GM12878 (cell line): ENCODE data around the gene GLI2. TPM values are rescaled to one million over a fixed set of nuclear protein-coding genes. Genes with fewer than 3 reads are reported as not detected.

ENCODE experiments used
- BHLHE40 ChIP-seq, 2 experiments: fragments of 450-650 bp in 1 of 2; IDR thresholded peaks; 2 replicates each; pipeline ENCODE4 v1.6.1; 2011 to 2017; ENCODE audit warnings: low read depth in 2 of 2, borderline replicate concordance in 1 of 2, improper control_type of control experiment in 1 of 2, low read length in 1 of 2, mild to moderate bottlenecking in 1 of 2
- HDAC6 ChIP-seq: fragments of 200-600 bp; sonication (generic); IDR thresholded peaks from one replicate; pipeline ENCODE4 v1.8.0; 2017; ENCODE audit warnings: antibody characterized with exemption; ENCODE audit not compliant: unreplicated experiment
- IRF4 ChIP-seq: IDR thresholded peaks from 2 replicates; pipeline ENCODE4 v1.6.1; 2011; ENCODE audit warnings: low read depth, low read length
- NBN ChIP-seq: fragments of 450-650 bp; IDR thresholded peaks from 2 replicates; pipeline ENCODE4 v1.6.1; 2016
- POLR2A ChIP-seq: IDR thresholded peaks from 2 replicates; pipeline ENCODE4 v1.6.1; 2011; ENCODE audit warnings: low read depth, mild to moderate bottlenecking, low read length
- POLR2AphosphoS5 ChIP-seq: IDR thresholded peaks from 2 replicates; pipeline ENCODE4 v1.6.1; 2011; ENCODE audit warnings: mild to moderate bottlenecking, low read length, inconsistent platforms
- RFX5 ChIP-seq: IDR thresholded peaks from 2 replicates; pipeline ENCODE4 v1.6.1; 2011; ENCODE audit warnings: low read depth, low read length, improper control_type of control experiment
- SUPT20H ChIP-seq: IDR thresholded peaks from 2 replicates; pipeline ENCODE4 v1.6.1; 2011; ENCODE audit warnings: low read depth, mild to moderate bottlenecking, low read length, moderate library complexity, borderline replicate concordance; ENCODE audit not compliant: control insufficient read depth
- USF1 ChIP-seq: IDR thresholded peaks from 2 replicates; pipeline ENCODE4 v1.6.1; 2011; ENCODE audit warnings: borderline replicate concordance, low read depth, mild to moderate bottlenecking, moderate library complexity, mixed read lengths, low read length; ENCODE audit not compliant: insufficient read depth; ENCODE audit errors: extremely low read length
- polyA plus RNA-seq, 11 experiments: library from polyadenylated mRNA; depleted of rRNA in 4 of 11; unstranded in 6 of 11; stranded (reverse) in 5 of 11; fragments of >200 nt; fragmentation: Nextera tagmentation in 4 of 11; fragmentation: Illumina TruSeq in 1 of 11; extraction: Ambion mirVana in 4 of 11; extraction: Trizol in 1 of 11; gene quantifications; 1 replicate in 1 of 11; 2 replicates in 10 of 11; pipeline versions ENCODE4 v1.2.1 to v1.2.3, GENCODE V29; 2011 to 2016; ENCODE audit warnings: inconsistent platforms in 2 of 11, missing spikeins in 2 of 11, low read depth in 1 of 11
- total RNA-seq, 4 experiments: library from RNA; depleted of rRNA in 3 of 4; stranded (reverse); fragments of >200 nt in 3 of 4; fragmentation: Illumina TruSeq in 1 of 4; extraction: Trizol in 1 of 4; gene quantifications; 2 replicates each; pipeline versions ENCODE4 v1.2.1 to v1.2.3, GENCODE V29; 2013 to 2021
- TF ChIP-seq, protein P1 (sequence below): fragments of 450-650 bp; IDR thresholded peaks from 2 replicates; pipeline ENCODE4 v1.6.1; 2016; ENCODE audit warnings: mild to moderate bottlenecking
- TF ChIP-seq, protein P2 (sequence below): fragments of 450-650 bp; IDR thresholded peaks from 2 replicates; pipeline ENCODE4 v1.6.1; 2017; ENCODE audit warnings: antibody characterized with exemption, mild to moderate bottlenecking, moderate library complexity

The GLI2 gene
- total and polyA plus RNA-seq, 10 of the 15 experiments (the other 5 are each of a cell fraction or from before 2014, with no cell fraction given) = 0.01 TPM; not detected in 9

GRCh38 chr2:120738117-120738516 is 2.4 kb downstream of the GLI2 start (continued):
- TF ChIP-seq POLR2AphosphoS5 (no peak), RFX5 (no peak), HDAC6 (no peak), SUPT20H (no peak), BHLHE40 (IDR thresholded peaks at IDR 0.05; ENCODE audit: borderline replicate concordance in 1 of 2, low read depth in 2 of 2, low read length in 1 of 2) (no peak), POLR2A (no peak), IRF4 (no peak), NBN (no peak), USF1 (no peak)
- TF ChIP-seq, protein P1, sequence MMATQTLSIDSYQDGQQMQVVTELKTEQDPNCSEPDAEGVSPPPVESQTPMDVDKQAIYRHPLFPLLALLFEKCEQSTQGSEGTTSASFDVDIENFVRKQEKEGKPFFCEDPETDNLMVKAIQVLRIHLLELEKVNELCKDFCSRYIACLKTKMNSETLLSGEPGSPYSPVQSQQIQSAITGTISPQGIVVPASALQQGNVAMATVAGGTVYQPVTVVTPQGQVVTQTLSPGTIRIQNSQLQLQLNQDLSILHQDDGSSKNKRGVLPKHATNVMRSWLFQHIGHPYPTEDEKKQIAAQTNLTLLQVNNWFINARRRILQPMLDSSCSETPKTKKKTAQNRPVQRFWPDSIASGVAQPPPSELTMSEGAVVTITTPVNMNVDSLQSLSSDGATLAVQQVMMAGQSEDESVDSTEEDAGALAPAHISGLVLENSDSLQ = no peak
- TF ChIP-seq, protein P2, sequence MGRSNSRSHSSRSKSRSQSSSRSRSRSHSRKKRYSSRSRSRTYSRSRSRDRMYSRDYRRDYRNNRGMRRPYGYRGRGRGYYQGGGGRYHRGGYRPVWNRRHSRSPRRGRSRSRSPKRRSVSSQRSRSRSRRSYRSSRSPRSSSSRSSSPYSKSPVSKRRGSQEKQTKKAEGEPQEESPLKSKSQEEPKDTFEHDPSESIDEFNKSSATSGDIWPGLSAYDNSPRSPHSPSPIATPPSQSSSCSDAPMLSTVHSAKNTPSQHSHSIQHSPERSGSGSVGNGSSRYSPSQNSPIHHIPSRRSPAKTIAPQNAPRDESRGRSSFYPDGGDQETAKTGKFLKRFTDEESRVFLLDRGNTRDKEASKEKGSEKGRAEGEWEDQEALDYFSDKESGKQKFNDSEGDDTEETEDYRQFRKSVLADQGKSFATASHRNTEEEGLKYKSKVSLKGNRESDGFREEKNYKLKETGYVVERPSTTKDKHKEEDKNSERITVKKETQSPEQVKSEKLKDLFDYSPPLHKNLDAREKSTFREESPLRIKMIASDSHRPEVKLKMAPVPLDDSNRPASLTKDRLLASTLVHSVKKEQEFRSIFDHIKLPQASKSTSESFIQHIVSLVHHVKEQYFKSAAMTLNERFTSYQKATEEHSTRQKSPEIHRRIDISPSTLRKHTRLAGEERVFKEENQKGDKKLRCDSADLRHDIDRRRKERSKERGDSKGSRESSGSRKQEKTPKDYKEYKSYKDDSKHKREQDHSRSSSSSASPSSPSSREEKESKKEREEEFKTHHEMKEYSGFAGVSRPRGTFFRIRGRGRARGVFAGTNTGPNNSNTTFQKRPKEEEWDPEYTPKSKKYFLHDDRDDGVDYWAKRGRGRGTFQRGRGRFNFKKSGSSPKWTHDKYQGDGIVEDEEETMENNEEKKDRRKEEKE = no peak
